GM12878 (cell line): ENCODE results near the gene RIPOR1.
A peak's percentile ranks its signal among the peaks of the same experiment; 100 is the strongest.

ENCODE experiments used
- CBX3 ChIP-seq: fragments of 200-600 bp; sonication (generic); IDR thresholded peaks from 2 replicates; pipeline ENCODE4 v1.6.1; 2016; ENCODE audit warnings: low read depth, borderline replicate concordance
- CHD4 ChIP-seq: fragments of 200-600 bp; sonication (generic); IDR thresholded peaks from 2 replicates; pipeline ENCODE4 v1.6.1; 2016; ENCODE audit warnings: mild to moderate bottlenecking
- EZH2 ChIP-seq: IDR thresholded peaks from 2 replicates; pipeline ENCODE4 v1.6.1; 2012; ENCODE audit warnings: low read depth, mild to moderate bottlenecking, control low read depth, inconsistent platforms, low read length, borderline replicate concordance; ENCODE audit not compliant: control insufficient read depth
- HDAC6 ChIP-seq: fragments of 200-600 bp; sonication (generic); IDR thresholded peaks from one replicate; pipeline ENCODE4 v1.8.0; 2017; ENCODE audit warnings: antibody characterized with exemption; ENCODE audit not compliant: unreplicated experiment
- IRF3 ChIP-seq: fragments of 450-650 bp; IDR thresholded peaks from 2 replicates; pipeline ENCODE4 v1.6.1; 2014; ENCODE audit warnings: mild to moderate bottlenecking
- NFYB ChIP-seq: IDR thresholded peaks from 2 replicates; pipeline ENCODE4 v1.6.1; 2011; ENCODE audit warnings: low read depth, mild to moderate bottlenecking, low read length, improper control_type of control experiment, moderate library complexity; ENCODE audit not compliant: insufficient read depth
- NR2C1 ChIP-seq: fragments of 450-650 bp; IDR thresholded peaks from 2 replicates; pipeline ENCODE4 v1.6.1; 2017; ENCODE audit warnings: antibody characterized with exemption, mild to moderate bottlenecking, moderate library complexity
- POLR2A ChIP-seq: IDR thresholded peaks from 2 replicates; pipeline ENCODE4 v1.6.1; 2011; ENCODE audit warnings: low read depth, mild to moderate bottlenecking, low read length
- POLR2AphosphoS2 ChIP-seq: IDR thresholded peaks from 2 replicates; pipeline ENCODE4 v1.6.1; 2011; ENCODE audit warnings: low read depth, mild to moderate bottlenecking, low read length, improper control_type of control experiment, moderate library complexity
- TAF1 ChIP-seq: IDR thresholded peaks from 2 replicates; pipeline ENCODE4 v1.6.1; 2011; ENCODE audit warnings: mild to moderate bottlenecking, low read depth, low read length, borderline replicate concordance
- TF ChIP-seq, protein P1 (sequence below), 3 experiments: IDR thresholded peaks in 2 of 3; conservative IDR thresholded peaks in 1 of 3; 2 replicates each; pipeline ENCODE4 v1.5.1; 2011; ENCODE audit warnings: low read depth in 3 of 3, low read length in 3 of 3, mild to moderate bottlenecking in 3 of 3, control low read depth in 2 of 3, moderate library complexity in 2 of 3, inconsistent platforms in 1 of 3, mixed read lengths in 1 of 3; ENCODE audit not compliant: control insufficient read depth in 2 of 3, insufficient read depth in 1 of 3; ENCODE audit errors: extremely low read depth in 1 of 3

DNA sequence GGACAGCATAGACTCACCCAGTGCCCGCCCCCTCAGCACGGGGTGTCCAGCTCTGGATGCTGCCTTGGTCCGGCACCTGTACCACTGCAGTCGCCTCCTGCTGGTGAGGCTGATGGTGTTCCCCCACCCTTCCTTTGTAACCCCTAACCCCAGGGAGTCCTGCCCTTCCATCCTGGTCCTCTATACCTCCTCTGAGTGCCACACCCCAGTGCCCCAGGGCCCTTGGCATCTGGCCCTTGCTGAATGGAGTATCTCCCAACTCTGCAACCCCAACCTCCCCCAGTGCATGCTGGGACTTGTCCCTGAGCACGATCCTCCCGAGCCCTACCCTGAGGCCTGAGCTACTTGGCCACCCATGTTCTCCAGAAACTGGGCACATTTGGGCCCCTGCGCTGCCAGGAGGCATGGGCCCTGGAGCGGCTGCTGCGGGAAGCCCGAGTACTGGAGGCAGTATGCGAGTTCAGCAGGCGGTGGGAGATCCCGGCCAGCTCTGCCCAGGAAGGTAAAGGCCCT lies 15.8 kb downstream of the RIPOR1 start:
- TF ChIP-seq CBX3 (no peak), POLR2A (no peak), POLR2AphosphoS2 (no peak), NFYB (no peak), HDAC6 (no peak), TAF1 (no peak), EZH2 (no peak), IRF3 (no peak), NR2C1 (no peak), CHD4 (no peak)
- TF ChIP-seq, protein P1, sequence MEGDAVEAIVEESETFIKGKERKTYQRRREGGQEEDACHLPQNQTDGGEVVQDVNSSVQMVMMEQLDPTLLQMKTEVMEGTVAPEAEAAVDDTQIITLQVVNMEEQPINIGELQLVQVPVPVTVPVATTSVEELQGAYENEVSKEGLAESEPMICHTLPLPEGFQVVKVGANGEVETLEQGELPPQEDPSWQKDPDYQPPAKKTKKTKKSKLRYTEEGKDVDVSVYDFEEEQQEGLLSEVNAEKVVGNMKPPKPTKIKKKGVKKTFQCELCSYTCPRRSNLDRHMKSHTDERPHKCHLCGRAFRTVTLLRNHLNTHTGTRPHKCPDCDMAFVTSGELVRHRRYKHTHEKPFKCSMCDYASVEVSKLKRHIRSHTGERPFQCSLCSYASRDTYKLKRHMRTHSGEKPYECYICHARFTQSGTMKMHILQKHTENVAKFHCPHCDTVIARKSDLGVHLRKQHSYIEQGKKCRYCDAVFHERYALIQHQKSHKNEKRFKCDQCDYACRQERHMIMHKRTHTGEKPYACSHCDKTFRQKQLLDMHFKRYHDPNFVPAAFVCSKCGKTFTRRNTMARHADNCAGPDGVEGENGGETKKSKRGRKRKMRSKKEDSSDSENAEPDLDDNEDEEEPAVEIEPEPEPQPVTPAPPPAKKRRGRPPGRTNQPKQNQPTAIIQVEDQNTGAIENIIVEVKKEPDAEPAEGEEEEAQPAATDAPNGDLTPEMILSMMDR (IDR thresholded peaks at IDR 0.05 in 2 of 3, conservative IDR thresholded peaks at IDR 0.05 in 1 of 3; ENCODE audit: control insufficient read depth in 2 of 3, extremely low read depth in 1 of 3, insufficient read depth in 1 of 3, low read depth in 3 of 3, low read length in 3 of 3) = 0 out of 6 replicates have a peak, but pooled peaks of 1 of the 3 experiments have one; percentile 9
